Measurements from ENCODE around the gene MCTP2. TPM values are rescaled to one million over a fixed set of nuclear protein-coding genes. Genes with fewer than 3 reads are reported as not detected.
"Not testable (repeated sequence)": the region's sequence is repeated elsewhere in the genome, so short reads cannot be mapped to it uniquely, and the experiment has no call there.

MCTP2 gene
- total RNA-seq, 1 donor from 2014 or later: 54.2 TPM

- Mint-ChIP-seq H3K4me1 (peaks cover 80% of the 10 kb centered on the region), H3K27ac (peak overlapping the region; percentile 86), H3K36me3 (ENCODE audit: low read depth) (peaks cover 3% of the 10 kb centered on the region), H3K4me3 (peak overlapping the region; percentile 52), H3K9me3 (no peaks in the 10 kb centered on the region), H3K27me3 (no peaks in the 10 kb centered on the region)
- TF ChIP-seq, protein P1, sequence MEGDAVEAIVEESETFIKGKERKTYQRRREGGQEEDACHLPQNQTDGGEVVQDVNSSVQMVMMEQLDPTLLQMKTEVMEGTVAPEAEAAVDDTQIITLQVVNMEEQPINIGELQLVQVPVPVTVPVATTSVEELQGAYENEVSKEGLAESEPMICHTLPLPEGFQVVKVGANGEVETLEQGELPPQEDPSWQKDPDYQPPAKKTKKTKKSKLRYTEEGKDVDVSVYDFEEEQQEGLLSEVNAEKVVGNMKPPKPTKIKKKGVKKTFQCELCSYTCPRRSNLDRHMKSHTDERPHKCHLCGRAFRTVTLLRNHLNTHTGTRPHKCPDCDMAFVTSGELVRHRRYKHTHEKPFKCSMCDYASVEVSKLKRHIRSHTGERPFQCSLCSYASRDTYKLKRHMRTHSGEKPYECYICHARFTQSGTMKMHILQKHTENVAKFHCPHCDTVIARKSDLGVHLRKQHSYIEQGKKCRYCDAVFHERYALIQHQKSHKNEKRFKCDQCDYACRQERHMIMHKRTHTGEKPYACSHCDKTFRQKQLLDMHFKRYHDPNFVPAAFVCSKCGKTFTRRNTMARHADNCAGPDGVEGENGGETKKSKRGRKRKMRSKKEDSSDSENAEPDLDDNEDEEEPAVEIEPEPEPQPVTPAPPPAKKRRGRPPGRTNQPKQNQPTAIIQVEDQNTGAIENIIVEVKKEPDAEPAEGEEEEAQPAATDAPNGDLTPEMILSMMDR (IDR thresholded peaks at IDR 0.05): no peak
- intact Hi-C loops (cut with micrococcal nuclease): loop anchor here (1.0 kb wide), 3 partner anchors 8 to 20 kb away; no protein-coding TSS in a partner anchor
- POLR2A ChIA-PET: interaction anchor here (0.9 to 1.8 kb wide), 10 partner anchors 8 to 85 kb away, joined by 3 to 12 read pairs (median 4); no protein-coding TSS in a partner anchor
- DNase-seq (no peak), ATAC-seq (ENCODE audit: low read depth) (peak; percentile 83)
- CTCF ChIA-PET: interaction anchor here (0.7 to 1.3 kb wide), 5 partner anchors 8 to 85 kb away, joined by 3 to 14 read pairs (median 3); no protein-coding TSS in a partner anchor
Observed at GRCh38 chr15:94238539-94239118, 7.3 kb downstream of the MCTP2 start.

- peaks cover 3% of the 10 kb centered on the region for H3K36me3 Mint-ChIP-seq (ENCODE audit: low read depth)
- peak overlapping the region; percentile 2 for H3K4me3 Mint-ChIP-seq
- intact Hi-C loops (cut with micrococcal nuclease): no loop called here
- H3K9me3 Mint-ChIP-seq: no peaks in the 10 kb centered on the region
- no peak for ATAC-seq (ENCODE audit: low read depth)
- peak overlapping the region; percentile 86 for H3K27ac Mint-ChIP-seq
- TF ChIP-seq, protein P1 (IDR thresholded peaks at IDR 0.05): no peak
- no peak for DNase-seq
- ChIA-PET POLR2A (interaction anchor here (2.0 kb wide), 1 partner anchor 8 kb away, joined by 10 read pairs; the partner anchor contains the start of gene MCTP2), CTCF (no interaction called here)
- no peaks in the 10 kb centered on the region for H3K27me3 Mint-ChIP-seq
- peaks cover 72% of the 10 kb centered on the region for H3K4me1 Mint-ChIP-seq
Observed at GRCh38 chr15:94239474-94239873, 8.1 kb downstream of the MCTP2 start.

- intact Hi-C loops (cut with micrococcal nuclease): no loop called here
- Mint-ChIP-seq H3K4me1 (peaks cover 63% of the 10 kb centered on the region), H3K36me3 (ENCODE audit: low read depth) (no peaks in the 10 kb centered on the region), H3K27ac (peak overlapping the region; percentile 35), H3K4me3 (no peak overlapping the region), H3K9me3 (no peaks in the 10 kb centered on the region), H3K27me3 (no peaks in the 10 kb centered on the region)
- ChIA-PET POLR2A (interaction anchor here (0.9 to 2.0 kb wide), 3 partner anchors 9 to 53 kb away, joined by 3 to 10 read pairs (median 3); partner anchors contain the start of gene MCTP2), CTCF (interaction anchor here (1.0 kb wide), 1 partner anchor 84 kb away, joined by 4 read pairs; no protein-coding TSS in a partner anchor)
- DNase-seq (no peak), ATAC-seq (ENCODE audit: low read depth) (no peak)
- TF ChIP-seq, protein P1 (IDR thresholded peaks at IDR 0.05): no peak
Observed at GRCh38 chr15:94240480-94240879, 9.1 kb downstream of the MCTP2 start.

DNA sequence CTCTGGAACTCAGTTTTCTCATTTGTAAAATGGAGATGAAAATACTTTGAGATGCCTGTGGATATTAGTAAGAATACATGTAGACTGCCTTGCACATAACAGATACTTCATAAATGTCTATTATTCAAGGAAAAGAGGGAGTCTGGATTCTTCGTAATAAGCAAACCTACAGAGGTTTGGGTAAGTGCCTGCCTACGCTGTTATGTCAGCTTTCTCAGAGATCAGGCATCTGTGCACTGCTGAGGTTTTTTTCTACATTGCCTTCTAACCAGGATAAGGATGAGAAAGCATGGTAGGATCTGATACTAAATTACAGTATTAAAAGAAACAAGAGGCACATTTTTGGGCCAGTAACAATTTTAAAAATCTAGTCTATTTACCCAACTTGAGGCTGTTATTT, 10.9 kb downstream of the MCTP2 start:
- Mint-ChIP-seq H3K36me3 (ENCODE audit: low read depth) (peaks cover 3% of the 10 kb centered on the region), H3K9me3 (no peaks in the 10 kb centered on the region), H3K27me3 (no peaks in the 10 kb centered on the region), H3K4me3 (no peak overlapping the region), H3K27ac (peak overlapping the region; percentile 41), H3K4me1 (peaks cover 58% of the 10 kb centered on the region)
- POLR2A ChIA-PET: no interaction called here
- ATAC-seq (ENCODE audit: low read depth) (no peak), DNase-seq (no peak)
- intact Hi-C loops (cut with micrococcal nuclease): loop anchor here (1.0 kb wide), 1 partner anchor 8 kb away; no protein-coding TSS in a partner anchor
- TF ChIP-seq, protein P1 (IDR thresholded peaks at IDR 0.05): no peak
- CTCF ChIA-PET: no interaction called here

GRCh38 chr15:94243003-94243402, 11.6 kb downstream of the MCTP2 start:
- intact Hi-C loops (cut with micrococcal nuclease); DNase-seq; H3K27me3 Mint-ChIP-seq; H3K36me3 Mint-ChIP-seq (ENCODE audit: low read depth); H3K9me3 Mint-ChIP-seq; CTCF ChIA-PET; H3K27ac Mint-ChIP-seq; ATAC-seq (ENCODE audit: low read depth); H3K4me3 Mint-ChIP-seq: not testable (repeated sequence)
- POLR2A ChIA-PET: interaction anchor here (0.6 kb wide), 1 partner anchor 78 kb away, joined by 4 read pairs; no protein-coding TSS in a partner anchor
- H3K4me1 Mint-ChIP-seq: peaks cover 56% of the 10 kb centered on the region

Data from activated B cell treated with CpG ODN at 0.5 μM for 24 hours (primary cell).